NB4 (cell line): ENCODE results near the gene KIF17.
"Not testable (repeated sequence)": the region's sequence is repeated elsewhere in the genome, so short reads cannot be mapped to it uniquely, and the experiment has no call there.

Experiments
- DNase-seq: peaks from one replicate; pipeline ENCODE4 v3.0.0; 2010; ENCODE audit warnings: low read depth
- H3K4me3 ChIP-seq: one replicate; pipeline ENCODE4 v1.5.1; 2011; ENCODE audit warnings: mild to moderate bottlenecking, low read depth, low read length, moderate library complexity
- CTCF ChIP-seq: IDR thresholded peaks from one replicate; pipeline ENCODE4 v1.5.1; 2012; ENCODE audit warnings: low read depth, low read length
- MAX ChIP-seq: IDR thresholded peaks from 2 replicates; pipeline ENCODE4 v1.6.1; 2011; ENCODE audit warnings: low read depth, low read length
- MYC ChIP-seq: IDR thresholded peaks from 2 replicates; pipeline ENCODE4 v1.6.1; 2011; ENCODE audit warnings: low read depth, low read length
- POLR2A ChIP-seq: IDR thresholded peaks from 2 replicates; pipeline ENCODE4 v1.6.1; 2011; ENCODE audit warnings: mild to moderate bottlenecking; ENCODE audit not compliant: insufficient read length; ENCODE audit errors: extremely low read depth

The KIF17 gene

GRCh38 chr1:20721117-20722061, 3.6 kb upstream of the KIF17 start:
- TF ChIP-seq MAX (no peak), CTCF (no peak), POLR2A (no peak), MYC (no peak)
- DNase-seq: no peak
- no peak overlapping the region for H3K4me3 ChIP-seq

- H3K4me3 ChIP-seq: no peak overlapping the region
- DNase-seq: no peak
- TF ChIP-seq CTCF: no peak
- no peak for TF ChIP-seq POLR2A
- no peak for TF ChIP-seq MYC
Measured at GRCh38 chr1:20720631-20721091, 2.9 kb upstream of the KIF17 start.

GRCh38 chr1:20719871-20720620, 2.2 kb upstream of the KIF17 start:
- H3K4me3 ChIP-seq: no peak overlapping the region
- TF ChIP-seq POLR2A (no peak), MAX (no peak), CTCF (no peak), MYC (no peak)
- DNase-seq: no peak

GRCh38 chr1:20719261-20719660, 1.5 kb upstream of the KIF17 start:
- DNase-seq: no peak
- H3K4me3 ChIP-seq: no peak overlapping the region
- TF ChIP-seq MYC (no peak), MAX (no peak), POLR2A (no peak), CTCF (no peak)

GRCh38 chr1:20718343-20718882, 606 bp upstream of the KIF17 start:
- H3K4me3 ChIP-seq, DNase-seq: not testable (repeated sequence)

GRCh38 chr1:20716232-20716631, 1.6 kb downstream of the KIF17 start:
- TF ChIP-seq POLR2A (no peak), MYC (no peak), CTCF (no peak), MAX (no peak)
- DNase-seq: no peak
- H3K4me3 ChIP-seq: no peak overlapping the region
